Measurements from ENCODE around the gene CRACDL. TPM values are rescaled to one million over a fixed set of nuclear protein-coding genes. Genes with fewer than 3 reads are reported as not detected.

The CRACDL gene
- total RNA-seq, 2 experiments from 2014 or later = 0.59 TPM; not detected in 1

DNA sequence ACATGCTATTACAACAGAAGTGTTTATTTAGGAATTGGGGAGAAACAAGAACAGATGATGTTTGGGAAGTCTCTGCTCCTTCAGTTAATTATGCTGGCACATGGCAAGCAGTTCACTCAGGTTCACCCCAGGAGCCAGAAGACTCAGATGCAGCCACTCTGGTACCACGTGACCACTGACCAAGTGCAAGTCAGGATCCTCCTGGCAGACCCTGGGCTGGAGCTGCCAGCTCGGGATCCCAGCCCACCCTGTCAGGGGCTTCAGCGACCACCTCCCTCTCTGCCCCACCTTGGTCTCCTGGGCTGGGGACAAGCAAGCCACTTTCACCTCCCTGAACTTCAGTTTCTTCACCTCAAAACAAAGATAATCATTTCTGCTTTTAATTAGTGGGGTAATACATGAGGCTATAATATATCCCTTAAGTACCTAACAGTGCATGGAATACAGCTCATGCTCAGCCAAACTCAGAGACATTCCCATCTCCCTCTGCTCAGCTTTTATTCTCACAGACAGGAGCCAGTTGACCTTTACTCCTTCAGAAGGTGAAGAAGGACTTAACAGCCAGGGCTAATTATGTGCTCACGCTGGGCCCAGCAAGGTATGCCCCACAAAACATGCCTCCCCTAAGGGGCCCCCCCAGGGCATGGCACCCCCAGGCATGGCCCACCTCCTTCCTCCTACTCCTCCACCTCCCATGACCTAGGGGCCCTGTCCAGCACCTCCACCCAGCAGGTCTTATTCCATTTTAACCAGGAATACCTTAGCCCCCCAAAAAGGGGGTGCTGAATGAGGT is 11.8 kb downstream of the CRACDL start:
- ChIA-PET CTCF (interaction anchor here (0.6 kb wide), 1 partner anchor 329 kb away, joined by 3 read pairs; no protein-coding TSS in a partner anchor), POLR2A (no interaction called here)
- Mint-ChIP-seq H3K4me1 (no peaks in the 10 kb centered on the region), H3K36me3 (ENCODE audit: low read depth) (no peaks in the 10 kb centered on the region), H3K4me3 (no peak overlapping the region), H3K27me3 (peaks cover 3% of the 10 kb centered on the region), H3K27ac (no peak overlapping the region), H3K9me3 (ENCODE audit: low read depth) (no peaks in the 10 kb centered on the region)
- intact Hi-C loops (cut with DNase I, micrococcal nuclease) = no loop called here
- ATAC-seq (no peak), DNase-seq (no peak)

- DNase-seq (no peak), ATAC-seq (no peak)
- Mint-ChIP-seq H3K4me3 (no peak overlapping the region), H3K27me3 (peaks cover 3% of the 10 kb centered on the region), H3K9me3 (ENCODE audit: low read depth) (no peaks in the 10 kb centered on the region), H3K4me1 (no peaks in the 10 kb centered on the region), H3K27ac (no peak overlapping the region), H3K36me3 (ENCODE audit: low read depth) (no peaks in the 10 kb centered on the region)
- POLR2A ChIA-PET = no interaction called here
- intact Hi-C loops (cut with DNase I, micrococcal nuclease) = no loop called here
- CTCF ChIA-PET = interaction anchor here (0.6 kb wide), 1 partner anchor 328 kb away, joined by 3 read pairs; no protein-coding TSS in a partner anchor
These were observed 12.6 kb downstream of the CRACDL start for GRCh38 chr2:98923244-98923940.

DNA sequence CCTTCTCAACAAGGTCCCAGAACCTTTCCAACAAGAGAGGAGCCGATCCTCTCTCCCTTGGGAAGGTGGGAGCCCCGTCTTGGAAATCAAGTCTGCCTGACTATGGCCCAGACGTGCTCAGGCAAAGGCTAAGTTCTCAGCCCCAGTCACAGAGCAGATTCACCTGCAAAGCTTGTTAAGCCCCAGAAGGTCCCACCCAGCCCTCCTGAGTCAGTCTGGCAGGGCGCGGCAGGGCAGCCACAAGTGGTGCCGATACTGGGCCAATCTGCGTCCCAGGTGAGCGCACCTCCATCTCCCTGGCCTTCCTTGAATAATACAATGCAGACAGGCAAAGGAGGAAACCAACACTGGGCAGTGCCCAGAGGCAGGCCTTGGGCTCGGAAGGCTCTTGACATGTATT is 15.0 kb downstream of the CRACDL start:
- intact Hi-C loops (cut with DNase I, micrococcal nuclease) = no loop called here
- H3K36me3 Mint-ChIP-seq (ENCODE audit: low read depth) = no peaks in the 10 kb centered on the region

GRCh38 chr2:98917031-98917471 is 19.0 kb downstream of the CRACDL start:
- ChIA-PET CTCF (no interaction called here), POLR2A (no interaction called here)
- DNase-seq = no peak
- intact Hi-C loops (cut with DNase I, micrococcal nuclease) = no loop called here
- Mint-ChIP-seq H3K4me1 (no peaks in the 10 kb centered on the region), H3K27me3 (peaks cover 7% of the 10 kb centered on the region), H3K4me3 (no peak overlapping the region), H3K27ac (no peak overlapping the region), H3K9me3 (ENCODE audit: low read depth) (no peaks in the 10 kb centered on the region), H3K36me3 (ENCODE audit: low read depth) (no peaks in the 10 kb centered on the region)
- no peak for ATAC-seq

More for the DNA sequence above, 15.0 kb downstream of the CRACDL start:
- DNase-seq (no peak), ATAC-seq (no peak)
- ChIA-PET CTCF (no interaction called here), POLR2A (no interaction called here)
- no peaks in the 10 kb centered on the region for H3K9me3 Mint-ChIP-seq (ENCODE audit: low read depth)
- no peaks in the 10 kb centered on the region for H3K4me1 Mint-ChIP-seq
- H3K27me3 Mint-ChIP-seq = no peaks in the 10 kb centered on the region
- H3K27ac Mint-ChIP-seq = no peak overlapping the region
- H3K4me3 Mint-ChIP-seq = no peak overlapping the region

DNA sequence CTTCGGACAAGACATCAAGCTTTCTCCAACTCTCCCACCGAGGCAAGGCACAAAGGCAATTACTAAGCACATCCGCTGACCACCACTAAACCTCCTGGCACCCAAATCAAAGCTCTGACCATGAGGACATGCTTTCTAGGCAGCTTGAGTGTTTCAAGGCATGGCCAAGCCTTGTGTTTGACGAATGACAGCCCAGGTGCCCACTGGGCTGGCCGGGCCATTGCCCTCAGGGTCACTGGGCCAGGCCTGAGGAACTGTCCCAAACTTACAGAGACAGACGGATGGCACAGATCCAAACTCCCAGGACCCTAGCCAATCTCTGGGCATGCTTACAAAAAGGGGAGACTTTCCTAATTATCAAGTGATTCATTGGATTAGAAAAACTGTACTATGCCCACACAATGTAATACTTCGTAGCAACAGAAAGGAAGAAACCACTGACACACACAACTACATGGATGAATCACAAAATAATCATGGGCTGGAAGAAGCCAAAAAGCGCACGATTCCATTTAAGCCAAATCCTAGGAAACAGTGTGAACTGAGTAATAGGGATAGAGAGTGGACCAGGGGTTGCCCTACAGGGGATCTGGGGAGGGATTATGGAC is 20.2 kb downstream of the CRACDL start:
- DNase-seq = no peak
- no peak for ATAC-seq
- Mint-ChIP-seq H3K4me1 (peaks cover 2% of the 10 kb centered on the region), H3K27me3 (peaks cover 7% of the 10 kb centered on the region), H3K36me3 (ENCODE audit: low read depth) (no peaks in the 10 kb centered on the region), H3K27ac (no peak overlapping the region), H3K4me3 (no peak overlapping the region), H3K9me3 (ENCODE audit: low read depth) (no peaks in the 10 kb centered on the region)
- intact Hi-C loops (cut with DNase I, micrococcal nuclease) = no loop called here
- ChIA-PET POLR2A (no interaction called here), CTCF (no interaction called here)

GRCh38 chr2:98914713-98915580 is 21.1 kb downstream of the CRACDL start:
- peaks cover 2% of the 10 kb centered on the region for H3K4me1 Mint-ChIP-seq
- CTCF ChIA-PET = no interaction called here
- POLR2A ChIA-PET = no interaction called here
- ATAC-seq = no peak
- no peak for DNase-seq
- H3K36me3 Mint-ChIP-seq (ENCODE audit: low read depth) = no peaks in the 10 kb centered on the region
- intact Hi-C loops (cut with DNase I, micrococcal nuclease) = no loop called here
- H3K9me3 Mint-ChIP-seq (ENCODE audit: low read depth) = no peaks in the 10 kb centered on the region
- peaks cover 7% of the 10 kb centered on the region for H3K27me3 Mint-ChIP-seq
- H3K27ac Mint-ChIP-seq = no peak overlapping the region
- no peak overlapping the region for H3K4me3 Mint-ChIP-seq

DNA sequence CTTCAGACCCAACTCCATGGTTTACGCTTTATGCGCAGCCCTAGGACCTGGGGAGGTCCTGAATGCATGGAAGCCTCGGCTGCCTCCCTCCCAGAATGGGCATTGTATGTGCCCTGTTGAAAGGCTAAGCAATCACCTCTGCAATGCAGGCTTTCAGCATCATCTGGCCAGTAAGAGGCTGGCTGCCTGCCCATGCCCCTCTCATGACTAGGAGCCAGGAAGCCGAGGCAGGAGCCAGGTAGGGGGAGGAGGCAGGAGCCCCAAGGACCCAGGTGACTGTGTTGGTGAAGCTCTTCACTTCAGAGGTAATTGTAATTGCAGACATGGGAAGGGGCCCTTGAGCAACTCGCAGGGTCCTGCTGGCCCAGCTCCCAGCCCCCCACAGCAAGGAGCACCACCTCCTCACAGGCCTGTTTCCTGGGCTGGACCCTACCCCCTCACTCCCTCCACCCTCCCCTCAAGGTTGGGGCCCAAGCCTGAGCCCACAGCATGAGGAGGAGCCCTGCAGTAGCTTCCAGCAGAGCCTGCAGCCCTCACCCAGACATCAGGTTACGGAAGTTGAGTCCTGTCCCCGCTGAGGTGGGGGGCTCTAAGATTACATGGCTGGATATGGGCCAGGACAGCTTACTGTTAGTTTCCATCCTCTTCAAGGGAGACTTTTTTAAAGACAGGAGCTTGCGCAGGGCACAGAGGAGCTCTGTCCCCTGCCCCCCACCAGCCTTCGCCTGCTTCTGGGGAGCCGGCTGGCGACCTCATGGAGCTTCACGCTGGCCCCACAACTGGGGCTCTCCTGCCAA is 21.9 kb downstream of the CRACDL start:
- H3K4me1 Mint-ChIP-seq = peaks cover 9% of the 10 kb centered on the region
- H3K27me3 Mint-ChIP-seq = peaks cover 8% of the 10 kb centered on the region
- H3K9me3 Mint-ChIP-seq (ENCODE audit: low read depth) = no peaks in the 10 kb centered on the region
- intact Hi-C loops (cut with DNase I, micrococcal nuclease) = no loop called here
- ChIA-PET CTCF (no interaction called here), POLR2A (no interaction called here)
- no peak overlapping the region for H3K4me3 Mint-ChIP-seq
- no peaks in the 10 kb centered on the region for H3K36me3 Mint-ChIP-seq (ENCODE audit: low read depth)
- H3K27ac Mint-ChIP-seq = no peak overlapping the region
- DNase-seq = no peak
- no peak for ATAC-seq

DNA sequence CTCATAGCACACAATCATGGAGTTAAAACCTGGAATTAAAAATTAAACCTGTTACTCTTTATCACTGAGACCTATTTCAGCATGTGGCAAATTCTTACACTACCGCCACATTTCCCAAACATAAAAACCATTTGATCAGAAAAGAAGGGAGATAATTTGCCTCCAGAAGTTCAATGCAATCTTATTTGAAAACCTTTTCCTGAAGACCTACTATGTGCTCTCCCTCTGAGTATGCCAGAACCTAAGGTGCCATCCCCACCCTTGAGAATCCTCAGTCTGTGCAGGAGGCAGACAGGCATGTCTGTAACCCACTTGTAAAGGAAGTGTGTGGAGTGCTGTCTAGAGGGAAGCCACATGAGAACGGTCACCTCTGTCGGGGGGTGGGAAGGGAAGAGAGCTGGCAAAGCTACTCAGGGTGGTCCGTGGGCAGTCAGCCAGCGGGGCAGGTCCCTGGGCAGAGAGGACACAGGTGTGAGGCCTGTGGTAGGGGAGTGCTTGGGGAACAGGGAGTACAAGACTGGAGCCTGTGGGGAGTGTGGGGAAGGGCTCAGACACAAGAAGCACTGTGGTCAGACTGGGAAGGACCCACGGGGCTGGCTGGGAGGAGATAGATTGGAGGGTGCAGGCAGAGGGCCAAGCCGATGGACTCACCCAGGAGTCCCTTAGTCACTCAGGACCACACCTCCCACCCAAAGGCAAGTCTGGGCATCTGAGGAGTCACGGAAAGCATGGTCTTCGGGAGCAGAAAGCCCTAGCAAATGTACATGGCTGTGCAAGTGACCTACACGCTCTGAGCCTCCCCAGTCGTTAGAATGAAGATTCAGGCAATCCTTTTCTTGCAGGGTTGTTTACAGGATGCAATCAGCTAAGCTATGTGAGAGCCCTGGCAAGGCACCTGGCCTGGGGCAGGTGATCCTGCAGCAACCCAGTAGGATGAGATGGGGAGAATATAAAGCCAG is 22.8 kb downstream of the CRACDL start:
- peaks cover 15% of the 10 kb centered on the region for H3K4me1 Mint-ChIP-seq
- H3K9me3 Mint-ChIP-seq (ENCODE audit: low read depth) = no peaks in the 10 kb centered on the region
- peaks cover 8% of the 10 kb centered on the region for H3K27me3 Mint-ChIP-seq
- H3K4me3 Mint-ChIP-seq = no peak overlapping the region
- H3K36me3 Mint-ChIP-seq (ENCODE audit: low read depth) = no peaks in the 10 kb centered on the region
- ChIA-PET CTCF (no interaction called here), POLR2A (no interaction called here)
- DNase-seq = no peak
- intact Hi-C loops (cut with DNase I, micrococcal nuclease) = no loop called here
- no peak for ATAC-seq
- no peak overlapping the region for H3K27ac Mint-ChIP-seq

DNA sequence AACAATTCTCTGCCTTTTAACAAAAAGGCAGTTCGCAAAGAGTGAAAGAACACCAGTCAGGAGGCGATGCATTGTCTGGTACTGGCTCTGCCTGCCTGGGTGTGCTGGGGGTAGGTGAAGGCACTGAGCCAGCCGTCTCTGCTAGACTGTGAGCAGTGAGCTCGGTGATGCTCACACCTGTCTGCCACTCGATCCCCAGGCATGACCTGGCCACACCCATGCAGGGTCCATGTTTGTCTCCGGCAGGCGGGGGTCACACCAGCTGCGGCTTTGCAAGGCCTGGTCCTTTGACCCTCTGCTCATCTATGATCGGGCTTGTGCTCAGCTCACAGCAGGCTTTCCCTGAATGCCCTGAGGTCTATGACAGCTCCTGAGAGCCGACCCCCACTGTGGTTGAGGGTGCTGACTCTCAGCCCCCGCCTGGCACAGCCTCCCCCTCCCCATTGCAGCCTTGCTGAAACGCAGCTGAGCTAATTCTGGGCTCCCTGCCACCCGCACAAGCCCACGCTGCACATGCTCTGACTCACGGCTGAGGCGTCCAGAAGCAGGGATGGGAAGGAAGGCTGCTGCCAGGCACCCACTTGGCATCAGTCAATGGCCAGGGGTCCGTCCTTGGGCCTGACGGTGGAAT is 23.7 kb downstream of the CRACDL start:
- Mint-ChIP-seq H3K36me3 (ENCODE audit: low read depth) (no peaks in the 10 kb centered on the region), H3K27me3 (peaks cover 10% of the 10 kb centered on the region), H3K27ac (no peak overlapping the region), H3K4me3 (no peak overlapping the region), H3K9me3 (ENCODE audit: low read depth) (no peaks in the 10 kb centered on the region), H3K4me1 (peaks cover 15% of the 10 kb centered on the region)
- intact Hi-C loops (cut with DNase I, micrococcal nuclease) = no loop called here
- DNase-seq = no peak
- ATAC-seq = no peak
- ChIA-PET POLR2A (interaction anchor here (0.6 kb wide), 2 partner anchors 29 to 426 kb away, joined by 3 read pairs; no protein-coding TSS in a partner anchor), CTCF (no interaction called here)

All from activated CD4-positive, alpha-beta T cell treated with anti-CD3 and anti-CD28 coated beads for 36 hours (primary cell).